Activated CD8-positive, alpha-beta T cell treated with anti-CD3 and anti-CD28 coated beads for 36 hours (primary cell): ENCODE measurements around the gene GPR26. TPM values are rescaled to one million over a fixed set of nuclear protein-coding genes. Genes with fewer than 3 reads are reported as not detected.

ENCODE experiments used
- ATAC-seq: fragments of 200-7000 bp; cut with Tn5 transposase; one replicate; pipeline ENCODE4 v1.10.0; 2021; ENCODE audit warnings: mild to moderate bottlenecking, moderate library complexity
- CTCF ChIA-PET: fragments of 350-600 bp; sonication (Branson Sonifier 250); formaldehyde crosslinking; loops from one replicate; lab custom pipeline; 2021; ENCODE audit warnings: antibody characterized with exemption; lab: Charles Lee
- POLR2A ChIA-PET: fragments of 350-600 bp; sonication (Branson Sonifier 250); formaldehyde crosslinking; loops from one replicate; lab custom pipeline; 2021; ENCODE audit warnings: antibody characterized with exemption; lab: Charles Lee
- DNase-seq: peaks from one replicate; pipeline ENCODE4 v3.0.0-alpha.2; 2020
- H3K27ac Mint-ChIP-seq: one replicate; pipeline ENCODE4 v1.8.0; 2021; ENCODE audit warnings: mild to moderate bottlenecking, mixed read lengths
- H3K27me3 Mint-ChIP-seq: one replicate; pipeline ENCODE4 v1.8.0; 2021; ENCODE audit warnings: mixed read lengths
- H3K36me3 Mint-ChIP-seq: one replicate; pipeline ENCODE4 v1.8.0; 2021; ENCODE audit warnings: low read depth, mixed read lengths
- H3K4me1 Mint-ChIP-seq: one replicate; pipeline ENCODE4 v1.8.0; 2021; ENCODE audit warnings: low read depth, mixed read lengths
- H3K4me3 Mint-ChIP-seq: one replicate; pipeline ENCODE4 v1.8.0; 2021; ENCODE audit warnings: mild to moderate bottlenecking, moderate library complexity, mixed read lengths
- H3K9me3 Mint-ChIP-seq: one replicate; pipeline ENCODE4 v1.8.0; 2021; ENCODE audit warnings: mixed read lengths
- CTCF ChIP-seq: fragments of 200-600 bp; IDR thresholded peaks from one replicate; pipeline ENCODE4 v1.8.0; 2022; ENCODE audit warnings: antibody characterized with exemption, mild to moderate bottlenecking
- intact Hi-C: fragments of 100-400 bp; cut with micrococcal nuclease; formaldehyde crosslinking; loops from one replicate; pipeline ENCODE4 v1.10.0; 2022
- total RNA-seq, 2 experiments: library from RNA; stranded (reverse); gene quantifications; one replicate each; pipeline ENCODE4 v1.2.3, GENCODE V29; 2021

GPR26 gene
- total RNA-seq, 2 experiments from 2014 or later = not detected

GRCh38 chr10:123621916-123622315, 44.2 kb upstream of the GPR26 start:
- H3K27me3 Mint-ChIP-seq = peaks cover 2% of the 10 kb centered on the region
- H3K4me1 Mint-ChIP-seq = no peaks in the 10 kb centered on the region
- no peaks in the 10 kb centered on the region for H3K36me3 Mint-ChIP-seq
- intact Hi-C loops = no loop called here
- POLR2A ChIA-PET = no interaction called here
- TF ChIP-seq CTCF = no peak
- H3K4me3 Mint-ChIP-seq = no peak overlapping the region
- CTCF ChIA-PET = no interaction called here
- no peak for ATAC-seq
- no peaks in the 10 kb centered on the region for H3K9me3 Mint-ChIP-seq
- no peak for DNase-seq
- H3K27ac Mint-ChIP-seq = no peak overlapping the region

DNA sequence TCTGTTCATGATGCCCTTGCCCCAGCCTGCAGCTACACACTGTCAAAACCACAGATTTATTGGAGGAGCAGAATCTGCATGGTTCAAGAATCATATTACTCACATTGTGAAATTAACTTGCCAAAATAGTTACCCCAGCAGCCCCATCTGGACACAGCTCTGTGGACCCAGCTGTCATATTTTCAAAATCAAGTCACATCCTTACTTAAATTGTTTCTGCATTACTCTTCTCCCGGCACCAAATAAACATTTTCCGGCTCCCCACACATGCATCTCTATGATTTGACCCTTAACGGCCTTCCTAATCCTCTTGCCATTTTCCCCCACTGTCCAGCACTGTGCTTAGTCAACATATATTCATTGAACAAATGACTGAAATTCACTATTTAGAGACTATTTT, 43.8 kb upstream of the GPR26 start:
- Mint-ChIP-seq H3K27me3 (peaks cover 4% of the 10 kb centered on the region), H3K27ac (no peak overlapping the region), H3K9me3 (no peaks in the 10 kb centered on the region), H3K4me1 (no peaks in the 10 kb centered on the region), H3K36me3 (no peaks in the 10 kb centered on the region), H3K4me3 (no peak overlapping the region)
- no peak for TF ChIP-seq CTCF
- DNase-seq = no peak
- ChIA-PET CTCF (no interaction called here), POLR2A (no interaction called here)
- ATAC-seq = no peak
- intact Hi-C loops = no loop called here

GRCh38 chr10:123624086-123624485, 42.1 kb upstream of the GPR26 start:
- no peaks in the 10 kb centered on the region for H3K36me3 Mint-ChIP-seq
- DNase-seq (no peak), ATAC-seq (no peak)
- intact Hi-C loops = no loop called here
- peaks cover 4% of the 10 kb centered on the region for H3K27me3 Mint-ChIP-seq
- POLR2A ChIA-PET = no interaction called here
- no peaks in the 10 kb centered on the region for H3K4me1 Mint-ChIP-seq
- H3K9me3 Mint-ChIP-seq = no peaks in the 10 kb centered on the region
- CTCF ChIA-PET = no interaction called here
- H3K27ac Mint-ChIP-seq = no peak overlapping the region
- H3K4me3 Mint-ChIP-seq = no peak overlapping the region
- TF ChIP-seq CTCF = no peak

GRCh38 chr10:123633106-123633505, 33.0 kb upstream of the GPR26 start:
- no peak for TF ChIP-seq CTCF
- ChIA-PET CTCF (no interaction called here), POLR2A (no interaction called here)
- ATAC-seq (no peak), DNase-seq (no peak)
- no peaks in the 10 kb centered on the region for H3K4me1 Mint-ChIP-seq
- H3K4me3 Mint-ChIP-seq = no peak overlapping the region
- peaks cover 9% of the 10 kb centered on the region for H3K27me3 Mint-ChIP-seq
- H3K27ac Mint-ChIP-seq = no peak overlapping the region
- H3K9me3 Mint-ChIP-seq = no peaks in the 10 kb centered on the region
- no peaks in the 10 kb centered on the region for H3K36me3 Mint-ChIP-seq
- intact Hi-C loops = no loop called here

- Mint-ChIP-seq H3K4me1 (no peaks in the 10 kb centered on the region), H3K36me3 (no peaks in the 10 kb centered on the region), H3K27me3 (peaks cover 9% of the 10 kb centered on the region), H3K4me3 (no peak overlapping the region), H3K9me3 (no peaks in the 10 kb centered on the region), H3K27ac (no peak overlapping the region)
- no peak for TF ChIP-seq CTCF
- no peak for ATAC-seq
- DNase-seq = no peak
- ChIA-PET CTCF (no interaction called here), POLR2A (no interaction called here)
- intact Hi-C loops = no loop called here
Measured at GRCh38 chr10:123633636-123634035, 32.5 kb upstream of the GPR26 start.
